GM13977 (cell line): ENCODE data around the gene ARMS2.

Experiments used
- DNase-seq: peaks from one replicate; pipeline ENCODE4 v3.0.0; 2012; ENCODE audit warnings: low spot score
- CTCF ChIP-seq: IDR thresholded peaks from 2 replicates; pipeline ENCODE4 v1.5.1; 2012; ENCODE audit warnings: mild to moderate bottlenecking, control low read depth; ENCODE audit not compliant: insufficient read depth; ENCODE audit errors: extremely low read depth, missing control alignments
- in situ Hi-C: fragments of 300-500 bp; cut with MboI; formaldehyde crosslinking; loops from one replicate; pipeline ENCODE4 v1.12.0; 2022; ENCODE audit warnings: low sequenced_read_pairs, low pct_unique_long_range_greater_than_20kb, mixed read lengths, inconsistent platforms; ENCODE audit not compliant: unreplicated experiment

Gene ARMS2

DNA sequence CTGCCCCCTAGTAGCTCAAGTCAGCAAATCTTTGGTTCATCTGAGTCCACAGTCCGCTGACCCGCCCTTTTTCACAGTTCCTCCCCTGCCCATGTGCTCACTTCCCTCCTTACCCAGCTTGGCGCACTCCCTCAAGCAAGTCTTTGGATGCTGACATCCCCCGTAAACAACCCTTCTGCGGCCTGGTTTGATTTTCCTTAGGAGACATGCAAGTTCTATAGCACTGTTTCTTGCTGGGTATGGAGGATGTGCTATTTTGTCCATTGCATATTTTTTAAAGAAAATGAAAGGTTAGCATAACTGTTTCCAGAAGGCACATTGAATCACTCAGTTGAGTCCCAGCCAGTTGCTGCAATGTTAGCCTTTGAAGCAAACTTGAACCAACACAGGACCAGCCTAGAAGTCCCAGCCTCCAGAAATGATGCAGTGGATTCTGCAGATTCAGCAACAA, 45.1 kb downstream of the ARMS2 start:
- in situ Hi-C loops: no loop called here
- DNase-seq: no peak
- TF ChIP-seq CTCF: no peak

DNA sequence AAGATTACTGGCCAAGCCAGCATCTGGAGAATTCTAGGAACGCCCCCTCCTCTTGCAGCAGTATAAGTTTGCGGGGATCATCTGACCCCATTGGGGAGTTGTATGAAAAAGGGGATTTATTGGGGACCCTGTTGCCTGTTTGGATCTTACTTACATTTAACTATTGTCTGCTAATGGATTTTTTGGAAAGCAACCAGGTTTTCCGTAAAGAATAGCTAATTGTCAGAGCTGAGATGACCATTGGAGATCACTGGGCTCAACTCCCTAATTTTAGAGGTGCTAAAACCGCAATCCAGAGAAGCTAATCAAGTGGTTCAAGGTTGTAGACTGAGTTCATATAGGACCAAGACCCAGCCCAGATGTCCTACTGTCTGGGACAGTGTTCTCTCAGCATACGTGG, 45.7 kb downstream of the ARMS2 start:
- in situ Hi-C loops: no loop called here
- DNase-seq: no peak
- TF ChIP-seq CTCF: no peak

DNA sequence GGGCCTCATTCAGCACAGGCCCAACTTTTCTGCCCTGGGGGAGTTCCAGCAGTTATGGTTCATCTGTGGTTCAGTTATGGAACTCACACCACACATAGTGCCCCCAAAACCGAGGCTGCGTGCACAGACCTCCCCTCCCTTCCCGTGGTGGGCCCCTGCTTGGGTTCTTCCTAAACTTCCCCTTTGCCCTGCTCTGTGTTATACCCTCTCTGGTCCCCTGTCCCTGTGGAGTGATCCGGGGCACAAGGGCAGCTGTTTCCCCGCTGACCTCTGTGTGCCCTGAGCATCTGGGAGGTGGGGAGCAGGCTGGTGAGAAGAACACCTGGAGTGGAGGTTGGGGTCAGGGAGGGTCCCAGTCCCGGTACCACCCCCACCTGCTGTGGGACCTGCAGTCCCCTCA, 46.3 kb downstream of the ARMS2 start:
- no peak for TF ChIP-seq CTCF
- no peak for DNase-seq
- in situ Hi-C loops: no loop called here

DNA sequence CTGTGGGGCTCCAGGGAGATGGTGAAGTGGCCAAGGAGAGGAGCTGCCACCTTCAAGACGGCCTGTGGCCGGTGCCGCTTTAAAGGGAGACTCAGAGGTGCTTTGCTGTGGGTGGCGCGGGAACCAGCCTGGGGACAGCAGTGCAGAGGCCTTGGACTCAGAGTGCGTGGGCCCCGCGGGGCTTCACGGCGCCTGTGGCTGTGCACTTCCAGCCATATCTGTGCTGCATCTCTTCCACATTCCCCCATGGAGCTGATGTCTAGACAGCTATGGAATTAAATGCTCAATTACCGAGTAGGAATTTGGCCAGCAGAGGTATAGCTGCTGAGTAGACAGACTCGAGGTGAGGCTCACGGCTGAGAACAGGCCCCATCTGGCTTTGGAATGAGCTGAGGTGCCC, 48.6 kb downstream of the ARMS2 start:
- in situ Hi-C loops: no loop called here
- TF ChIP-seq CTCF: no peak
- no peak for DNase-seq

- in situ Hi-C loops: no loop called here
- no peak for DNase-seq
- TF ChIP-seq CTCF: no peak
Measured at GRCh38 chr10:122503886-122504609, 49.6 kb downstream of the ARMS2 start.

DNA sequence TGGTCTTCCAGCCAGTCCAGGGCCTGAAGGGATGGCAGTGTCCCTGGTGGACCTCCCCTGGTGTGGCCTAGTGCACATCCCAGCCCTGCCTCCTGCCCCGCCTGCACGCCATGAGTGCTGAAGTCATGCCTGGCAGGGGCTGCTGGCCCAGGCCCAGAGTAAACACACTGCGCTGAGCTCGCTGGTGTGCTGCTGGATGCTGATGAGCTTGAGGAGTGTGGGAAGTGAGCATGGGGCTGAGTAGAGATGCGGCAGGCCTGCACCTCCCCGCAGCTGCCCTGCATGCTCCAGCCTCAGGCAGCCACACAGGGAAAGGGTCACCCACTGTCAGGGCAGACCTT, 50.1 kb downstream of the ARMS2 start:
- in situ Hi-C loops: no loop called here
- no peak for TF ChIP-seq CTCF
- DNase-seq: no peak
